ENCODE data around the gene LGALS16.

- TF ChIP-seq CTCF (IDR thresholded peaks at IDR 0.05) (no peak), EP300 (IDR thresholded peaks at IDR 0.05) (no peak), POLR2A (IDR thresholded peaks at IDR 0.05) (no peak)
These were observed 24.5 kb upstream of the LGALS16 start for GRCh38 chr19:39631178-39631577.

All from tibial nerve (tissue), 4 donors.